Upper lobe of left lung (tissue), 4 donors: ENCODE results near the gene OSBPL7.

ENCODE experiments used
- CTCF ChIP-seq, 6 experiments: fragments of 450-650 bp in 4 of 6; fragments of 200-600 bp in 2 of 6; sonication (generic) in 2 of 6; IDR thresholded peaks; one replicate each; pipeline ENCODE4 v1.5.1; 2016 to 2019; ENCODE audit warnings: antibody characterized with exemption in 6 of 6
- EP300 ChIP-seq, 4 donors: sonication (generic); formaldehyde crosslinking; IDR thresholded peaks; one replicate each; pipeline ENCODE4 v1.5.1; 2017; ENCODE audit warnings: antibody characterized with exemption in 4 of 4, control low read depth in 2 of 4
- POLR2A ChIP-seq, 4 donors: fragments of 450-650 bp; IDR thresholded peaks; one replicate each; pipeline ENCODE4 v1.5.1; 2016 to 2017; ENCODE audit warnings: antibody characterized with exemption in 4 of 4, mild to moderate bottlenecking in 2 of 4

GRCh38 chr17:47830396-47831002, 8.9 kb upstream of the OSBPL7 start:
- TF ChIP-seq EP300 (IDR thresholded peaks at IDR 0.05) (no peak), POLR2A (IDR thresholded peaks at IDR 0.05) (no peak), CTCF (IDR thresholded peaks at IDR 0.05) (no peak)
